ENCODE results near the gene TRABD2A.
A peak's percentile ranks its signal among the peaks of the same experiment; 100 is the strongest.
"Not testable (repeated sequence)": the region's sequence is repeated elsewhere in the genome, so short reads cannot be mapped to it uniquely, and the experiment has no call there.

The TRABD2A gene, protein sequence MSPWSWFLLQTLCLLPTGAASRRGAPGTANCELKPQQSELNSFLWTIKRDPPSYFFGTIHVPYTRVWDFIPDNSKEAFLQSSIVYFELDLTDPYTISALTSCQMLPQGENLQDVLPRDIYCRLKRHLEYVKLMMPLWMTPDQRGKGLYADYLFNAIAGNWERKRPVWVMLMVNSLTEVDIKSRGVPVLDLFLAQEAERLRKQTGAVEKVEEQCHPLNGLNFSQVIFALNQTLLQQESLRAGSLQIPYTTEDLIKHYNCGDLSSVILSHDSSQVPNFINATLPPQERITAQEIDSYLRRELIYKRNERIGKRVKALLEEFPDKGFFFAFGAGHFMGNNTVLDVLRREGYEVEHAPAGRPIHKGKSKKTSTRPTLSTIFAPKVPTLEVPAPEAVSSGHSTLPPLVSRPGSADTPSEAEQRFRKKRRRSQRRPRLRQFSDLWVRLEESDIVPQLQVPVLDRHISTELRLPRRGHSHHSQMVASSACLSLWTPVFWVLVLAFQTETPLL

DNA sequence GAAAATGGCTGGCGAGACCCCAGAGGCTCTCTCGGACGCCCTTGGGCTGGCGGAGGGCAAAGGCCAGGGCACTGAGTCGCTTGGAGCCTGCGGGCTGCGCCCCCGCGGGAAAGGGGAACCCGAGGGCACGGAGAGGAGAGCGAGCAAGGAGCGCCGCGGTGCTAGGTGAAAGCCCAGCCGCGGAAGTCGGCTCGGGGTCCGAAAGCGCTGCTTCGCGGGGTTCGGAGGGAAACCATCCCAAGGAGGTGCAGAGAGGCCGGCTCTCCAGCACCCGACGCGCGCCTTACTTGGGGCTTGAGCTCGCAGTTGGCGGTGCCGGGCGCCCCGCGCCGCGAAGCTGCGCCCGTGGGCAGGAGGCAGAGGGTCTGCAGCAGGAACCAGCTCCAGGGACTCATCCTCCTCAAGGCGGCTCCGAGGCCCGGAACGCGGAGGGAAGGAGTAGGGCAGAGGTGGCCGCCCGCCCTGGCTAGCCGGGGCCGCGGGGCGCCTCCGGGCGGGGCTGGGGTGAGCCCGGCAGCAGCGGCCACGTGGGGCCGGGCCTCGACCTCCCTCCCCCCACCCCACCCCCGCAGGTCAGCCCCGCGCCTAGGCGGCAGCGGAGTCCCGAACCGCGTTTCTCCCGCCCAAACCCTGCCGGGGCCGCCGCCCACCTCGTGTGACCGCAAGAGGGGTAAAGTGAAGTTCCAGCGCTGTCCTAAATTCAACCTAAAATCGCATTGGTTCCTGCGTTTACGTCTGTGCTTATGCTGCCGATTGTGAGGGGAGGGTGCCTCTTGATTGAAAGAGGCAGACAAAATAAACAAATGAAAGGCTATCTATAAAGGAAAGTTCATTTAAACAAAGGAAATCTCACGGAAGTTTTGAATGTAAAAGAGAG lies at the start of gene TRABD2A:
Gene TRABD2A (minus strand): TSS at position 440 of the 877 bp plus-strand sequence. CDS start 45 bp downstream, at position 395.
- DNase-seq: peak; percentile 30
- in situ Hi-C loops (cut with HindIII; ENCODE audit: low pct_ligation_motif_present, low pct_unique_long_range_greater_than_20kb, low sequenced_read_pairs): no loop called here

DNA sequence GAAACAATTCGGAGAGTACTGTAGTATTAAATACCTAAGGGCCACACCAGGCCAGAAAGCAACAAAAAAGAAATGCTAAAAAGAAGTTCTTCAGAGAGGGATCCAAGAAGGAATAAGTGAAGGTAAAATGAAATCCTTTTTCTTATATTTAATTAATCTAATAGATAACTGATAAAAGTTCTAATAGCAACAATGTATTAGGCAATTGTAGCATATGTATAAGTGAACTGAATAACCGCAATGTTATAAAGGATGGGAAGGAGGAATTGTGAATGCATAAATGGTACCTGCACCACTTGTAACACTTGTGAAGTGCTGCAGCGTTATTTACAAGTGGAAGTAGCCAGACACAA lies 46.4 kb upstream of the TRABD2A start:
- in situ Hi-C loops (cut with HindIII; ENCODE audit: low pct_ligation_motif_present, low pct_unique_long_range_greater_than_20kb, low sequenced_read_pairs): no loop called here
- DNase-seq: no peak

DNA sequence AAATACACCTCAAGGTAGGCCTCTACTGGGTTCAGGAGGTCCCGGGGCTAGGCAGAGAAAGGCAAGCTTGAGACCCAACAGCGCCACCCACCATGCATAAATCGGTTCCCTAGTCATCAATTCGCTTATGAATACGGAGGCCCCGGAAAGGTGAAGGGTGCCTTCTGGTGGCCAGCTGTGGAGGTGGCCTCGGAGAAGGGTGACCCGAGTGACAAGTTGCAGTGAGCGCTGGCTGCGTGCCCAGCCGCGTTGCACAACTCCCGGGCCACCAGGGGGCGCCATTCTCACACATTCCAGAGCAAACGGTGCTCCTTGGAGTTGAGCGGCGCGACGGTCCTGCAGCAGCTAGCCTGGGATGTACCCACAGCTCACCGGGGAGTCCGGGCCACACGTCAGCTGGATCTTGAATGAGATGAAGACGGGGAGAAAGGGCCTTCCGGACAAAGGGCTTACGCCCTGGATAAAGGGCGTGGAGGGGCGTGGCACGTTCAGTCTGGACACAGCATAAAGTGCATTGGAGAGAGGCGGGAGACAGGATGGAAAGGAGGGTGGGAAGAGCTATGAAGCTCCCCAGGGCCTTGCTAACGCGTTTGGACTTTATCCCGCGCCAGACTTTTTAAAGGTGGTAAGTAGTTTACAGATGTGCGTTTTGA lies 45.0 kb upstream of the TRABD2A start:
- in situ Hi-C loops (cut with HindIII; ENCODE audit: low pct_ligation_motif_present, low pct_unique_long_range_greater_than_20kb, low sequenced_read_pairs): no loop called here
- peak; percentile 98 for DNase-seq

DNA sequence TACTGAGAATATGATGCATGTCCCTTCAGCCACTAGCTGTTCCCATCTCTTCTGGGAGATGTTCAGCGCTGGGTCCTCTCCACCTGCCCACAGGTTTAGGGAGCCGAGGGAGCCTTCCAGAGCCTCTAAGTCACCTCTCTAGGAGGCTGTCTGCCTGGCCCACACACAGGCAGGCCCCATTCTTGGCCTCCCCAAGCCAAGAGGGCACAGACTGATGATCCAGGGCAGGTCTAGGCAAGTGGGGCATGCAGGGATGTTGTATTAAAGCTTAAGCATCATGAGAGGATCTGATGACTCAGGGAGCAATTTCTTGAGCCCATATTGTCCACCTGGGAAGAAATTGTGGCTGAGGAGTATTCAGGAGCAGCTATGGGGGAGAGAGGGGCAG lies 44.4 kb upstream of the TRABD2A start:
- no peak for DNase-seq
- in situ Hi-C loops (cut with HindIII; ENCODE audit: low pct_ligation_motif_present, low pct_unique_long_range_greater_than_20kb, low sequenced_read_pairs): no loop called here

DNA sequence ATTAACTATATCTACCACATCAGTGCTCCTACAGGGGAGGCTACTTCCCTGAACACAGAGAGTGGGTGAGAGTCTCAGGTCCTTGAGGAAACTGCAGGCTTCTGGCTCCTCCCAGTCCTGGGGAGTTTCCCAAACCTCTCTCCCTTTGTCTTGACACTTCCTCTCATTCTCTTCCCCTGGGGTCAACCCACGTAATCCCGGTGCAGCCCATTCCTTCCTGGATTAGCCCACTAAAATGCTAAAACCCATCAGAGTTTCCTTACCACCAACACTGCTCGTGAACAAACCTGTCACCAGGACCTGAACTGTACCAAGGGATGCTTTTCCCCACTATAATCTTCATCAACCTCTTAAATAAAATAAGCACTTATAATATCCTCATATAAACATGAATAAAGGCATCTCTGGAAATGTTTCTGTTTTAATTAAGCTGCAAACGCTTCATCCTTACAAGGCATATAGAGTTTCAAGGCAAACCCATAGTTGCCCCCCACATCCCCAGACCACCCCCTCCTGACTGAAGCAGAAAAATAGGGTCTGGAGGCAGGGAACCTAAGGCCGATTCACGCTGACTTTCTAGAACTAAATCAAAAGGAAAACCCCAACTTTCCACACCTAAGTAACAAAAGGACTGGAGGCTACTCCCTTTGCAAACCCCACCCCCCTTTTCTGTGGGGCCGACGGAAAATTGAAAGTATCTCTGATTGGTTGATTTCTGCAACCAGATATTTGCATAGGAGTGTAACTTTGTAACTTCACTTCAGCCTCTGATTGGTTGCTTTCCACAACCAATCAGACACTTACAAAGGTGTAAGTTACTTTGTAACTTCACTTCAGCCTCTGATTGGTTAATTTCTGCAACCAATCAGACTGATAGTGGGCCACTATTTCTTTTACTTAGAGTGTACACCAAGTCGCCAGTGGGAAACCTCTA lies 43.6 kb upstream of the TRABD2A start:
- in situ Hi-C loops (cut with HindIII; ENCODE audit: low pct_ligation_motif_present, low pct_unique_long_range_greater_than_20kb, low sequenced_read_pairs): no loop called here
- DNase-seq: peak; percentile 98

DNA sequence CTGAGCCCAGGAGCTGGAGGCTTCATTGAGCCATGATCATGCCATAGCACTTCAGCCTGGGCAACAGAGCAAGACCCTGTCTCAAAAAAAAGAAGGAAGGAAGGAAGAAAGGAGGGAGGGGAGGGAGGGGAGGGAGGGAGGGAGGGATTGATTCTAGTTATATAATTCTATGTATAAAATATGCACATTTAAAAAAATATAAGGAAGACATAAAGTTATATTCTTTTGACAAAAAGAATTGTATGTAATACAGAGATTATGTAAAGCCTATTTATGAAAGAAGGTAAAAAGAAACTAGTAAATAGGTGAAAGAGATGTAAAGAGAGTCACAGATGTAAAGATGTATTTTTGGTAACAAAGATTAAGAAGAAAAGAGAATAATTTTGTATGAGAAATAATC lies 42.1 kb upstream of the TRABD2A start:
- DNase-seq: no peak
- in situ Hi-C loops (cut with HindIII; ENCODE audit: low pct_ligation_motif_present, low pct_unique_long_range_greater_than_20kb, low sequenced_read_pairs): no loop called here

DNA sequence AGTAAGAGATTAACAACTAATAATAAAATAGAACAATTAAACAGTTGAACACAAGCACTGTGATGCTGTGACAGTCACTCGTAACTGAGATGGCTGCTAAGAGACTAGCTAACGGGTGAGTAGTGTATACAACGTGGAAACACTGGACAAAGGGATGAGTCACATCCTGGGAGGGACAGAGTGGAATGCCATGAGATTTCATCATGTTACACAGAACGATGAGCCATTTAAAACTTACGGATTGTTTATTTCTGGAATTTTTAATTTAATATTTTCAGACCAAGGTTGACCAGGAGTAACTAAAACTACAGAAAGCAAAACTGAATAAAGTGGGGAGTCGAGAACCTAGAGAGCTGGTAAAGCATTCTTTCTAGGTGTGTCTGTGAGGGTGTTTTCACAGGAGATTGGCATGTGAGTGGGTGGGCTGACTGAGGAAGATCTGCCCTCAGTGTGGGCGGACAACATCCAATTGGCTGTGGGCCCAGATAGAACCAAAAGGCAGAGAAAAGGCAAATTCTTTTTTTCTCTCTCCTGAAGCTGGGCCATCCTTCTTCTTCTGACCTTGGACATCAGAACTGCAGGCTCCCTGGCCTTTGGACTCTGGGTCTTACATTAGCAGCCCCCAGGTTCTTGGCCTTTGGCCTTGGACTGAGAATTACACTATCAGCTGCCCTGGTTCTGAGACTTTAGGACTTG lies 39.1 kb upstream of the TRABD2A start:
- peak; percentile 96 for DNase-seq
- in situ Hi-C loops (cut with HindIII; ENCODE audit: low pct_ligation_motif_present, low pct_unique_long_range_greater_than_20kb, low sequenced_read_pairs): no loop called here

DNA sequence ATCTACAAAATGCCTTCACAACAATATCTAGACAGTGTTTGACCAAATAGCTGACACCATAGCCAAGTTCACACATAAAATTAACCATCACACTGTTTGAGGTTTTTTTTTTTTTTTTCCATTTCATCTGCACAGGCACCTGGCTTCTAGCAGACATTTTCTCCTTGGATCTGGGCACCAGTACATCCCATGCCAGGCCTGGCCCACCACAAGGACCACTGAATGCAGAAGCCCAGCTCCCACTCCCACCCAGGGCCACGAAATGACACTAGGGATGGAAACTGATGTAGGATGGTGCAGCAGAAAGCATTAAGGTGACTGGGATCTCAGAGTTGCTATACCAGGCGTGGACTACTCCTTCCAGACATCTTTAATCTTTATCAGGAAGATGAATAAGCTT lies 37.5 kb upstream of the TRABD2A start:
- no peak for DNase-seq
- in situ Hi-C loops (cut with HindIII; ENCODE audit: low pct_ligation_motif_present, low pct_unique_long_range_greater_than_20kb, low sequenced_read_pairs): no loop called here

DNA sequence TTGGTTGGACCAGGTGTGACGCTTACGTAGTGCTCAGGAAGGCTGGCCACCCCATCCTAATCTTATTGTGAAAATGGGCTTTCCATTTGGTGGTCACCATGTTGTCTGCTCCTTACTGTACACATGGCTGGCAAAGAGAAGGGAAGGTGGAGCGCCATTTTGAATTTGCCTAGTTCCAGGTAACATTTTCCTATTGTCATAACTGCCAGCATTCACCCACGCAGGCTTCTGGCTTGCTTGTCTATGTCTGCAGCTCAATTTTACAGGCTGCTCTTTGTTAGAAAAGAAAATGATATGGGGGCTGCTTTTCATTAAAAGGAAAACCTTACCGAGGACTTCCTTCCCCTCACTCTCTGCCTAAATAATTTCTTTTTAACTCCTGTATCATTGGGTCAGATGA lies 36.9 kb upstream of the TRABD2A start:
- in situ Hi-C loops (cut with HindIII; ENCODE audit: low pct_ligation_motif_present, low pct_unique_long_range_greater_than_20kb, low sequenced_read_pairs); DNase-seq: not testable (repeated sequence)

DNA sequence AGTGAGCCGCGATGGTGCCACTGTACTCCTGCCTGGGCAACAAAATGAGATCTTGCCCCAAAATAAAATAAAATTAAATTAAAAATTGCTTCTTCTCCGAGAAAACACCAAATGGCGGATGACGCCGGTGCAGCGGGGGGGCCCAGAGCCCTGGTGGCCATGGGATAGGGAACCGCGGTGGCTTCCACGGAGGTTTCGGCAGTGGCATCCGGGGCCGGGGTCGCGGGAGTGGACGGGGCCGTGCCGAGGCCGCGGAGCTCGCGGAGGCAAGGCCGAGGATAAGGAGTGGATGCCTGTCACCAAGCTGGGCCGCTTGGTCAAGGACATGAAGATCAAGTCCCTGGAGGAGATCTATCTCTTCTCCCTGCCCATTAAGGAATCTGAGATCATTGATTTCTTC lies 34.8 kb upstream of the TRABD2A start:
- DNase-seq; in situ Hi-C loops (cut with HindIII; ENCODE audit: low pct_ligation_motif_present, low pct_unique_long_range_greater_than_20kb, low sequenced_read_pairs): not testable (repeated sequence)

DNA sequence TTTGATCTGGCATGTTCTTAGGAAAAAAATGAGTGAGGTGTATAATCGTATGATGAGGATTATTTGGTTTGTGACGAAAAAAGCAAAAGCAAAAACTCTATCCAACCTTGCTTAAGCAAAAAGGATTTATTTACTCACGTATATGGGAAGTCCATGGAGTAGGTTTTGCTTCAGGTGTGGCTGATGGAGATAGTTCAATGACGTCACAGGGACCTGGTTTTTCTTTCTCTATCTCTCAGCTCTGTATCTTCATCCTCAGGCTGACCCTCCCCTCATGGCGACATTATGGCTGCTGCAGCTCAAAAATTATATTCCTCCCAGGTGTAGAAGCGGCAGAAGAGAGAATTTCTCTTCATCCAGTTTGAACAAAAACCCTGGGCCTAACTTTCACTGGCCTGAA lies 33.5 kb upstream of the TRABD2A start:
- DNase-seq: no peak
- in situ Hi-C loops (cut with HindIII; ENCODE audit: low pct_ligation_motif_present, low pct_unique_long_range_greater_than_20kb, low sequenced_read_pairs): no loop called here

DNA sequence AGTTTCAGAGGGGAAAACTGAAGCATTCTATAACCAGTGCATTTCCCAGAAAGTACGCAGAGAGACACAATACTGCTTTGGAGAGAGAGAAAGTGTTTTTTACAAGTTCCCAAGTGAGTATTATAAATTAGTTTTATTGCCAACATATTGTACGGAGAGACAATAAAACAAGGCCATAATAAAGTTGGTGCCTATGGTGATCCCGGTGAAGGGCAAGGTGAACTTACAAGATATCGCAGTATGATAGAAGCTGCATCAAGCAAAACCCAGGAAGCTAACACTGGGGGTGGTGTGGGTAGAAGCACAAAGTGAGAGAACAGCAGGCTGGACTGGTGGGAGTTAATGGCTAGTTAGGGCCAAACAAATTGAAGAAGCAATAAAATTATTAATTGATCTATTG lies 32.1 kb upstream of the TRABD2A start:
- in situ Hi-C loops (cut with HindIII; ENCODE audit: low pct_ligation_motif_present, low pct_unique_long_range_greater_than_20kb, low sequenced_read_pairs): no loop called here
- no peak for DNase-seq

DNA sequence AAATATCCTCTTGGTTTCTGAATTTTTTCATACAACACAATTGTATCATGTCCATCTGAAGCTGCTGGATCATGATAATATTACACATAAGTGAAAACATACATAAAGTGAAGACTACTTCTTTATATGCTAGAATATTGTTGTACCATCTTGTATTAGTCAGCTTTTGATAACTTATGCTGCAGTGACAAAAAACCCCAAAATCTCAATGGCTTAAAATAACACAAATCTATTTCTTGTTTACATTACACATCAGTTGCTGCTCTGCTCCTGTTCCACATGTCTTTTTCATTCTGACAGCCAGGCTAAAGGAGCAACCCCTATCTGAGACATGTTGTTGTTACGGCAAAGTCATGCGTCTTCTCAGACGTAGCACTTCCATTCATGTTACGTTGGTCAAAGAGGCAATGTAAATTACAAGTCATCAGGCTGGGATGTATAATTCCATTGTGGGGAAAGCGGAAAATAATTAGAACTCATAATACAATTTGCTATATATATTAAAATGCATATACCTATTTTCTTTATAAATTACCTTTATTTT lies 30.3 kb upstream of the TRABD2A start:
- in situ Hi-C loops (cut with HindIII; ENCODE audit: low pct_ligation_motif_present, low pct_unique_long_range_greater_than_20kb, low sequenced_read_pairs): no loop called here
- DNase-seq: no peak

DNA sequence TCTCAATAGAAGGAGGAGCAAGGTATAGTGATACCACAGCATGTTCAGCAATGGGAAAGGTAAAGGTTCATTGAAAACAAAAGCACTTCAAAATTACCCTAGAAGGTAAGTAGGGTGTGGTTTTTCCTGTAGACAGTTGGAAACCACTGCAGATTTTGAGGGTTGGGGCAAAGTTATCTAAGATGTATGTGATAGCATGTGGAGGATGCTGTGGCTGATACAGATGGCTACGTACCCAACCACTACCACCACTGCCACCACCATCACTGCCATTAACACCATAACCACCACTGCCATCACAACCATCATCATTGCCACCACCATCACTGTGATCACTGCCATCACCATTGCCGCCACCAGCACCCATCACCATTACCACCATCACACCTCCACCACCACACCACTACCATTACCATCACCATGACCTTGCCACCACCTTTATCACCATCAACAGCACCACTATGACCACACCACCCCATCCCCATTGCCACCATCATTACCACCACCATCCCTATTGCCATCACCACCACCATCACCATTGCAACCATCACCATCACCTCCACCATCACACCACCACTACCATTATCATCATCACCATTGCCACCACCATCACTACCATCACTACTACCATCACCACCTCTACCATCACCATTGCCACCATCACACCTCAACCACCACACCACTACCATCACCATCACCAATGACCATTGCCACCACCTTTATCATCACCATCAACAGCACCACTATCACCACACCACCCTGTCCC lies 28.2 kb upstream of the TRABD2A start:
- in situ Hi-C loops (cut with HindIII; ENCODE audit: low pct_ligation_motif_present, low pct_unique_long_range_greater_than_20kb, low sequenced_read_pairs): no loop called here

DNA sequence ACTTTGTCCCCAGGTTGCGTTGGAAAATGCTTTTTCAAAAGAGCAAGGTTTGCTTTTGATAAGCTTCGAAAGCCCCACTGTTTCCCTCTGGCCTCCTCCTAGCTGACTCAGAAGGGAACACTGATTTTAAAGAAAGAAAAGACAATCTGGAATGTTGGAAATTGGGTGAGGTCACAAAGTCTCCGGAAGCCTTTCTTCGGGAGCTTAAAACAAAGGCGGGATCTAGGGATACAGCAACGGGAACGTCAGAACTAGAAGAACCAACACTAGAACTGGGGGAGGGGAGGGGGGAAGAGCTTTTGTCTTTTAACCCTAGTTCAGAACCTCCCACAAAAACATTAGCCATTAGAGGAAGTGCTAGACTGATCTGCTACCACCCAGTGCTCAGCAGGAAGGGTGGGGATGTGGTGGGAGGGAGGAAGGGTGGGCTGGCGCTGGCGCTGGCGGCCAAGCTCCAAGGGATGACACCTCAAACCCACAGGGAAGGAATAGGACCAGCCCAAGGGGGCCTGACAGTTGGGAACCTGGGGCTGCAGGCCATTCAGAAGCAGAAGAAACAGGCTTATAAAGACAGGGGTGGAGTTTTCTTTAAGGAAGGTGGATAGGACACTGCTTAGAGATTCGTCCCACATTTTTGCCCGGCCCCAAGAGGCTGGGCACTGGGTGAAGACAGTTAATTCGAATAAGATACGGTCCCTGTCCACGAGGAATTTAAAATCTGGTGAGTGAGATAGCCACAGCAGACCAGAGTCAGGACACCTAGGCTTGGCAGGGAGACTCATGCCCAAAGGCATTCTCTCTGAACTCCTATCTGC lies 26.2 kb upstream of the TRABD2A start:
- in situ Hi-C loops (cut with HindIII; ENCODE audit: low pct_ligation_motif_present, low pct_unique_long_range_greater_than_20kb, low sequenced_read_pairs): no loop called here
- peak; percentile 93 for DNase-seq

More for the DNA sequence above, 28.2 kb upstream of the TRABD2A start:
- no peak for DNase-seq
